ENCODE measurements around the gene LRRC63.
A peak's percentile ranks its signal among the peaks of the same experiment; 100 is the strongest.
"Not testable (repeated sequence)": the region's sequence is repeated elsewhere in the genome, so short reads cannot be mapped to it uniquely, and the experiment has no call there.

LRRC63 gene, protein sequence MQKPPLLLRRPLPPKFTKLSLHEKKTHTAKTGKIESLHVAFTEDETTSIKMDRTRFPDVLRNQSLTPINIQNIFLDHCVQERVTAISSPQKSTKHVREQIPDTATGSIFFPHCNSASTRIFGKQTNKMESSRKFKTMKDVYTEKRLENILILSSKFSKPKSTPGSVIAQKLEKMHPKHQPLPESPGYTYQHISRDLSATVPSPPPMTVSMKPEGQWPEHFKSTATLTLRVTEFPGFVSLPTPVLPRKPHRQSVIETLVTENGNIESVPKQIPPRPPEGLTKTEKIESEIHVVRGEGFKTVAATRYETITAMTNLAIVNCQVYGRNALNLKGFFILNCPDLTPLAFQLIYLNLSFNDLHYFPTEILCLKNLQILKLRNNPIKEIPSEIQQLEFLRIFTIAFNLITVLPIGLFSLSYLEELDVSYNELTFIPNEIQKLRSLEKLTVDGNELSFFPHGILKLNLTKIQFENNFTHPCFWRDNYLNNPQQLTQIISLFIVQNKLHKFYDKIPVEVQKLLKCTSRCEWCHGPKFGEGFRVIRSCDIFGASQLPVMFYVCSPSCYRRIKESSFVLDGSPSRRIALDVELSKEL

GRCh38 chr13:46211483-46212351, at the start of gene LRRC63:
Gene LRRC63 (plus strand): TSS chr13:46211928. CDS start chr13:46213035, 1,107 bp downstream.
- peak; percentile 89 to 90 for DNase-seq

DNA sequence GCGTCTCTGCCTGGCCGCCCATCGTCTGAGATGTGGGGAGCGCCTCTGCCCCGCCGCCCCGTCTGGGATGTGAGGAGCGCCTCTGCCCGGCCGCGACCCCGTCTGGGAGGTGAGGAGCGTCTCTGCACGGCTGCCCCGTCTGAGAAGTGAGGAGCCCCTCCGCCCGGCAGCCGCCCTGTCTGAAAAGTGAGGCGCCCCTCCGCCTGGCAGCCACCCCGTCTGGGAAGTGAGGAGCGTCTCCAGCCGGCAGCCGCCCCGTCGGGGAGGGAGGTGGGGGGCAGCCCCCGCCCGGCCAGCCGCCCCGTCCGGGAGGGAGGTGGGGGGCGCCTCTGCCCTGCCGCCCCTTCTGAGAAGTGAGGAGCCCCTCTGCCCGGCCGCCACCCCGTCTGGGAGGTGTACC, 49.0 kb upstream of the LRRC63 start:
- not testable (repeated sequence) for DNase-seq

DNA sequence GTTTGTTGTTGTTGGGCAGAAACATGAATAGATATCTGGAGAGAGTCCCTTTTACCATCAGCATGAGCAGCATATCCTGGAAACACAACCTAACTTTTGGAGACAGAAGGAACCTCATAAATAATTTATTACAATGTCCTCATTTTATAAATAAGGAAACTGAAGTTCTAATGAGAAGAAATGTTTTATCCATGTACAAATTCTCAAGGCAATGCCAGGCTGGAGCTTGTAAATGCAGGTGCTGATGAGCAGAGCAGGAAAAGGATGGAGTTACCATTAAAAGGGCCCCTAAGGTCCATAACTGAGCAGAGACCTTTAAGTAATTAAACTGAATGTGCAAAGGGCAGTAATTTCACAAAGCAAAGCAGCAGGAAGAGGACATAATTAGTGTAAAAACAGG, 47.1 kb upstream of the LRRC63 start:
- DNase-seq = no peak

DNA sequence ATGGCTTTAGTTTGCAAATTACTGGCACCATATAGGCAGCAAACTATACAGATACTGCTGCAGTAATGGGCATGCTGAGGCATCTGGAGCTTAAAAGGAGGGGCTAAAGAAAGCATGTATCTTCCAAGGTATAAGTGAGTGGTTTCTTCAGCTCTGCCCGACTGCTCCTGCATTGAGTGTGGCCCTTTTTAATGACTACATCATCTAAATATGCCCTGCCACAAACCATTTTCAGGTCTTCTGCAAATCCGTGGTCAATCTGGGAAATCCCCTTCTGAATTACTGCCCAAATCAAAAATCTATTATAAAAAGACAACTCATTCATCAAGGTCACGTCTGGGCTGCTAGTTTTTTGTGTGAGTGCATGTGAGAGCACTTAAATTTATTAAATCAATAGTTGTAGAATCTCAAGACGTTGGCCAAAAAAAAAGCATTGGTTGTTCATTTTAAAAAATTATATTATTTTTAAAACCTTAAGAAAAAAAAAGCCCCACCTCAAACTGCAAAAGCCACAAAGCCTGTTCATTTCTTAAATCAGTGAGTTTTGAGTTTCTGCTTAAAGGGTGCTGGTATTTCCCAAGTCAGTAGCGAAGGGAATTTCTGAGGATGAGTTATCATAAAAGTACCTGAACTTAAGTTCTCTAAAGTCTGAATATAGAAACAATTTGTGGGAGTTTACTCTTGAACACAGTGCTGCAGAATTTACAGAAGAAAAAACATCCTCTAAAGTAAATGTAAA, 46.1 kb upstream of the LRRC63 start:
- DNase-seq = peak in 1 of 2 experiments; percentile 64

DNA sequence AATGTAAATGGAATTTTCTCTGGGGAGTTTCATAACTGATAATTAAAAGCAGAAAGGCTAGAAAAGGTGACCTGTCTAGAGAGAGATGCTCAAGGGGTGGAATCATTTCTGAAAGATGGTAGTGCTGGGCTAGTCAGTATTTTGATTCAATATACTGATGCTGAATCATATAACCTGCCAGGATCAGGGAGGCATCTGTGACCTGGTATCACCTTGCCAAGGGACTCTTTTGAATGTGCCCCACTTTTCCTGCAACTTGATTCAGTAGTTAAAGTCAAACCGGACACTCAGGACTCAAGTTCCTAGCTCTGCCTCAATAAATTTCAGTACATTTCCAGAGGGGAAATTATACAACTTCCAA, 45.5 kb upstream of the LRRC63 start:
- DNase-seq = no peak

DNA sequence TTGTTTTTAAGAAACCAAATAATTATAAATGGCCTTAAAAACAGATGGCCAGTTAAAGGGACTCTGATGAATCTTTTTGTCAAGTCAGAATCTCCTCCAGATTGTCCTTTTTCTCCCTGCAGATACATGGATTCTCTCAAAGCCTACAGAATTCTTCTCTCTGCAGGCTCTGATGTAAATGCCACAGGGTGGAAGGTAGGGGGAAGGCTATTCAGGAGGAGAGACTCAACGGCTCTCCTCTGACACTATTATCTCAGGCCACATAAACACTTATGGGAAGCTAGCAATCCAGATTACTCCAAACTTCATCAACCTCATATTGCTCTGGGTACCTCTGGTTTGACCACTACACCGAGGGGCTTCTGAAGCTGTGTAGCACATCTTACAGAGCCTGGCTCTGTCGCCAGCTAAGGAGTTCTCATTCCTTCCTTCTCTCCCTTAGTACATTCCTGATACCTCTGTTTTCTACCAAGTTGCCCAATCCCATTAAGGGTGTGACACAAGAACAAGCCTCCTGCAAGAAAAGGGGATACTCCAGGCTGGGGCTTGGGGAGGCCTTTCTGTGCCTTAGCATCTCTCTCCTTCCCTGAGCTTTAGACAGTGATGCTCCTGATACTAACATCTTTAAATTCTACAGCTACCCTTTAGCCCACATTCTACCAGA, 44.6 kb upstream of the LRRC63 start:
- DNase-seq = no peak

DNA sequence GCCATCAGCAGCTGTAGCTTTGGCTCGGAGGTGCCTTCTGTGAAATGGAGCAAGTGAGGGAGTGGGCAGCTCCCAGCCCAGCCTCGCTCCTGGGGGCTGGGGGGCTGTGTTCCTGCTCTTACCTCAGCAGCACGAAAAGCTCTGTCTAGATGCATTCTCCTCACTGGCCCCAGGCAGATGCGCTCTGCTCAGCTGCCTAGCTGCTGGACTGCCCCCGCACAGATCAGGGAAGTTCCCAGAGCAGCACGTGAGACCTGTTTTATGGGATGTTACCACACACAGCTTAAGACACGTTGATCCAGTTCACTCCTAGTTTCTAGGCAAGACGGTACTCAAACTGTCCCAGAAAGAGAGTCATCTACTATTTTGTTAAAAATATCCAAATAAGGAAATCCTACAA, 43.4 kb upstream of the LRRC63 start:
- DNase-seq = peak in 1 of 2 experiments; percentile 65

DNA sequence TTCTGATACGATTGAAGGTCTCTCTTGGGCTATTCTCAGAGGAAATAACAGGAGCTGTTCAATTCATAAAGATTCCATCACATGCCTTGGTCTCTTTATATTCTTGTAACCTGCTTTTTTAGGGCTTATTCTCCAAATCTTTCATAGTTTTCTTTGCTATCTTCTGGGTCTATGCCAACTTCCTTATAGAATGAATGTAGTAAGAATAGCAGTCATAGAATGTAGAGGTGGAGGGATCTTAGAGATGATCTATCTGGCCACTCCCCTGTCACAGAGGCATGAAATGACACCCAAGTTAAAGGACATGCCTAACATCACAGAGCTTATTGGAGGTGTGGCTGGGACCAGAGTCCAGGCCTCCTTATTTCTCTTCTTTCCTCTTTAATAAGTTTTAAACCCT, 42.9 kb upstream of the LRRC63 start:
- DNase-seq = no peak

GRCh38 chr13:46169758-46170157, 42.0 kb upstream of the LRRC63 start:
- no peak for DNase-seq

- DNase-seq = peak in 1 of 2 experiments; percentile 21
These were observed 41.5 kb upstream of the LRRC63 start for GRCh38 chr13:46170268-46170667.

GRCh38 chr13:46170687-46171086, 41.0 kb upstream of the LRRC63 start:
- DNase-seq = no peak

- DNase-seq = no peak
These were observed 40.5 kb upstream of the LRRC63 start for GRCh38 chr13:46171217-46171616.

- DNase-seq = no peak
These were observed 40.0 kb upstream of the LRRC63 start for GRCh38 chr13:46171739-46172138.

GRCh38 chr13:46172531-46172991, 39.2 kb upstream of the LRRC63 start:
- peak in 1 of 2 experiments; percentile 48 for DNase-seq

DNA sequence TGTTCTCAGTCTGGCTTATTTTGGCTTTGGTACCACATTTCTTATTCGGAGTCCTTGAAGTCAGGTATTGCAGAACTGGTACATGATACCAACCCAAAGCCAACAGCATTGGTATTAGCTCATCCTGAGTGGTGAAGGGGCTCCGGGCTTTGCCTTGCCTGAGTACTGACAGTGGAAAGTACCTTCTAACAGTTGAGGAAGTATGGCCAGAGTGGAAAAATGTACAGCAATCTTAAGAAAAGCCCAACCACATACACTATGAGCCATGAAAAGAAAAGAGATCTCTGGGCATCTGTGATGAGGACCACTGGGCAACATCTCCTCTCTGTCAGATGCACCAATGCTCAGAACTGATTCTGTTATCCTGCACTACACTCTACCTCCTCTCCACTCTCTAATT, 38.1 kb upstream of the LRRC63 start:
- no peak for DNase-seq

- DNase-seq = no peak
These were observed 35.0 kb upstream of the LRRC63 start for GRCh38 chr13:46176756-46177155.

- no peak for DNase-seq
These were observed 33.6 kb upstream of the LRRC63 start for GRCh38 chr13:46178143-46178542.

DNA sequence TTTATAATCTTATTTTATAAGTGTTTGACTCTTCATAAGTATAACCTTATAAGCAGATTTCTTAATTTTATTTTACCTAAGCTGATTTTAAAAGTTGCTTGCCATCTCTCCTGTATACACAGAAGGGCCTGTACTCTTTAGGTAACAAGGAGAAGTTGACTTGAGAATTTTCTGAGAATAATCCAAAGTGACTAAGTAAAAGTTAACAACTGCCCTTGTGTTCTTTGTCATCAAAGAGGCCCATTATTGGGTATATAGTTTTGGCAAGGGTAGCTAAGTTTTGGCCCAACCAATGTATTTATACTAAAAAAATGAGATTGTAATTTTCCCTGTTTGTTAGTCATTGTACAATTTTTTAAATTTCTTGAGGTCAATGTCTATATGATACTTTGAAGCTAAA, 32.9 kb upstream of the LRRC63 start:
- no peak for DNase-seq

DNA sequence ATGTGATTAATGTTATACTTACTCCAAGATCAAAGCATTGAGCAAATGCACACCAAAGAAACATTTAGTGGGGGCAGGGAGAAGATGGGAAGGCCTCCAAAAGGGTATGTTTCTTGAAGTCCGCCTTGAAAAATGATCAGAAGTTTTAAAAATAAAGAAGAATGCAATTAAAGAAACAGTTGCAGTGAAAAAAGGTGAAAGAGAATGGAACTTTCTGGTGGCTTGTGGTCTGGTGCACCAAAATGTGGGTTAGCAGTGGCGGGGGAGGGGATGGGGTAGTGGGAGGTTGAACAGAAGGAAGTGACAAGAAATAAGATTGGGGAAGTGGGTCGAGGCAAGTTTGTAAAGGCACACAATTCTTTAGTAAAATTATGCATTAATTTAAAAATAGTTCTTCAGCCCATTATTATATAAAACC, 32.2 kb upstream of the LRRC63 start:
- peak; percentile 81 to 83 for DNase-seq

GRCh38 chr13:46179969-46180763, 31.6 kb upstream of the LRRC63 start:
- no peak for DNase-seq

GRCh38 chr13:46181377-46181839, 30.3 kb upstream of the LRRC63 start:
- DNase-seq = no peak

Measured in activated T-cell treated with anti-CD3 and anti-CD28 coated beads, Interleukin-2, amount 50 U/mL, for 48 hours (primary cell).